NCI-H1436 (cell line): ENCODE data around the gene MYO1F.
"Not testable (repeated sequence)": the region's sequence is repeated elsewhere in the genome, so short reads cannot be mapped to it uniquely, and the experiment has no call there.

Experiments
- DNase-seq: peaks from one replicate; lab custom pipeline; 2025; lab: John Stamatoyannopoulos, UW

MYO1F gene

DNA sequence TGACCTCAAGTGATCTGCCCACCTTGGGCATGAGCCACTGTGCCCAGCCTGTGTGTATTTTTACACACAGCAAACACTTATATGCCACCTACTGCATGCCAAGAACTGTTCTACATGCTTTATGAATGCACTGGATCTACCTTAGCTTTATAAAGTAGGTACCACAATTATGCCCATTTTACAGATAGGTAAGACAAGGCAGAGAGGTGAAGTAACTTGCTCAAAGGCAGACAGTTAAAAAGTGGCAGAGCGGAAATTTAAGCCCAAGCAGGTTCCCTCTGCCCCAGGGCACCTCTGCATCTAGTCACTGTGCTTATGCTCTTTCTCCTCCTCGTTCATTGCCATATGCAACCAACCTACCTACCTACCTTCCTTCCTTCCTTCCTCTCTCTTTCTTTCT lies 22.8 kb upstream of the MYO1F start:
- DNase-seq = no peak

DNA sequence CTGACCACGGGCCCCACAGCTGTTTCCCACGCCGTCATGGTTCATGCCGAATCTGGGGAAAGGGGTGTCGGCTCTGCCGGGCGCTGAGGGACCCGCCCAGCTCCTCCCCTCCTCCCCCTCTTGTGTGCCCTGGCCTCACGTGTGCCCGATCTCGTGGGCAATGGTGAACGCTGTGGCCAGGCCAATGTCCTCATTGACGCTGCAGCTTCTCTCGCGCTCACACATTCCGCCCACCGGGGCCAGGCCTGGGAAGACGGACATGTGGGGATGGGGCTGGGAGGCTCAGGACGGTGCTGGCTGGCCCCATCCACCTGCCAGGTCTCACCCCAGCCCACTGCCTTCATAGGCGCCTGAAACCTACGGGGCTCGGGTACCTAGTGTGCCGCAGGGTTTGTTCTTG lies 18.9 kb upstream of the MYO1F start:
- no peak for DNase-seq

- no peak for DNase-seq
Observed at GRCh38 chr19:8595651-8596050, 18.4 kb upstream of the MYO1F start.

DNA sequence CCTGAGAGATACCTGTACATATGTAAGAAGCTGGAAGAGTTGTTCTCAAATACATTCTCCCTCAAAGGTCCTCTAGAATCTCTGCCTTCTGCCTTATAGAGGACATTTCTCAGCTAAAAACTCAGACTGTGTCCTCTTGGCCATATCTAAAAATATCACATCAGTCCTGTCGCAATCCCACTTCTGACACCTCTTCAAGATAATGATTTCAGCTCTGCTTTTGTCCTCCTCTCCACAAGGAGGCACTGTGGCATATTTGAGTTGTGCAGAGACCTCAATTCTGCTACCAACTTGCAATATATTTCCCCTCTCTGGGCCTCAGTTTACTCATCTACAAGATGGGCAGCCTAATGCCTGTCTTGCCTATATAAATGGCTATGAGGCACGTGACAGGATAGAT lies 16.7 kb upstream of the MYO1F start:
- no peak for DNase-seq

DNA sequence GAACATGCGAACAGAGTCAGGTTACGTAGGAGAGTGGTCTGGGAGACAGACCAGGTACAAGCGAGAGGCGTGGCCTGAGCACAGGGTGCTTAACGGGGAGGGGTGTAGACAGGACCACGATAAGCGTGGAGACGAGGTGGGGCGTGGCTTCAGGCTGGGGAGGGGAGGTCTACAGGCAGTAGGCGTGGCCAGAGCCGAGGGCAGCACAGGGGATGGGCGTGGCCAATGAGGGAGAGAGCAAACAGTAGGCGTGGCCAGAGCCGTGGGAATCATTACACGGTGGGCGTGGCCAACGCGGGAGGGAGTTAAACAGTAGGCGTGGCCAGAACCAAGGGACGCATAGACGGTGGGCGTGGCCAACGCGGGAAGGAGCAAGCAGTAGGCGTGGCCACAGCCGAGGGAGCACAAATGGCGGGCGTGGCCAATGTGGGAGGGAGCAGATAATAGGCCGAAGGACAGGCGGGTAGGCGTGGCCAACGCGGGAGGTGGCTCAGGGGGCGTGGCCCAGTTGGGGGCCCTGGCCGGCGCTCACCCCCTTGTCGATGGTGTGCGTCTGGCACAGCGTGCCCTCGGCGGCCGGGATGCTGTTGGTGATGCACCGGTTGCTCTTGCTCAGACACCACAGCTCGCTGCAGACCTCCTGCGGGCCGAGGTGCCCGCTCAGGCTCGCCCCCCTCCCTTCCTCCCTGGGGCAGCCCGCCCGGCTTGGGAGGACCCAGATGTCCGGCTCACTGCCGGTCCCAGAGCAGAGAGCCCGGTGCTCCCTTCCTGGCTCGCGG lies 15.2 kb upstream of the MYO1F start:
- DNase-seq = no peak

DNA sequence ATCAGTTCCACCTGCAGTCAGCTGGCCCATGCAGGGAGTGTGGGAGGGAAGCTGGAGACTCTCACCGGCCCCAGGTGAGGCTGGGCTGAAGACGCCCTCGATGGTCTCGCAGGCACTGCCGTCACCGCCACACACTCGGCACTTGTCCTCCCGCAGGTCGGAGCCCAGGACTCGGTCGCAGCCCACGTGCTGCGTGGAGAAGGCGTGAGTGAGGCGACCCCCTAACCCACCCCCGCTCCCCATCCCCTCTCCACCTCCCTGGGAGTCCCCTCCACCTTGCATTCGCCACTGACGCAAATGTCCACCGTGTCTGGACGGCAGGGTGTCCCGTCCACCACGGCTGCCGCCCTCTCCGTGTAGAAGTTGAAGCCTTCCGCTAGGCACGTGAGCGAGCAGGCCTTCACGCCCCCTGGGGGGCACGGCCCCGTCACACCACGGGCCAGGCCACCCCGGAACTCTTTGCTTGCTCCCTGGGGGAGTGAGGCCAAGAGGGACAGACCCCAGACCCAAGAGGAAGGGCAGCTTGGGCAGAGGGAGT lies 12.0 kb upstream of the MYO1F start:
- no peak for DNase-seq

GRCh38 chr19:8585894-8586750 lies 8.9 kb upstream of the MYO1F start:
- peak; percentile 49 for DNase-seq

- no peak for DNase-seq
Observed at GRCh38 chr19:8584965-8585893, 8.0 kb upstream of the MYO1F start.

GRCh38 chr19:8580710-8581281 lies 3.6 kb upstream of the MYO1F start:
- DNase-seq = peak; percentile 62

DNA sequence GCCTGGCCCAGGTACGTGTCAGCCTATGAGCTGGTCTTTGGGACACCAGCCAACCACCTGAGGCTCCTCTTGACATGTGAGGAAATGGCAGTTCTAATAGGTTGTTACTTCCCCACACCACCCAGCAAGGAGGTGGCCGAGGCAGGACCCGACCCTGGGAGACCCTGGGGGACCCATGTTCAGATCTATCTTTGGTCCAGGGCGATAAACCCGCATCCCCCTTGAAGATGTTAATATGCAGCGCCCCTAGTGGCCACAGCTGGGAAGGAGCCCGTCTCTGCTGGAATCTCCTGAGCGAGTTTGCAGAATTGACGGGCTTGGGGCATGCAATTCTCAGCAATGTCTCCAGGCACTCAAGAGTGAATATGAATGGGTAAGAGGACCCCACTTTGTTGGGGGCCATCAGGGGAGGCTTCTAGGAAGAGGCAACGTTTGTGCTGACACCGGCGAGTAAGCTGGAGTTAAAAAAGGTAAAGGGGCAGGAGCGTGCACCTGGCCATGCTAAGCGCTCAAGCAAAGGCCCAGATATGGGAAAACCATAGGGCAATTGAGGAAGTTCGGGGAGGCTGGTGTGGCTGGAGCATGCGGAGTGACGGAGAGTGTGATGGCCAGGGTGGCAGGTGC lies 1.5 kb upstream of the MYO1F start:
- peak; percentile 29 for DNase-seq

GRCh38 chr19:8577741-8578140 lies 499 bp upstream of the MYO1F start:
- DNase-seq = no peak

DNA sequence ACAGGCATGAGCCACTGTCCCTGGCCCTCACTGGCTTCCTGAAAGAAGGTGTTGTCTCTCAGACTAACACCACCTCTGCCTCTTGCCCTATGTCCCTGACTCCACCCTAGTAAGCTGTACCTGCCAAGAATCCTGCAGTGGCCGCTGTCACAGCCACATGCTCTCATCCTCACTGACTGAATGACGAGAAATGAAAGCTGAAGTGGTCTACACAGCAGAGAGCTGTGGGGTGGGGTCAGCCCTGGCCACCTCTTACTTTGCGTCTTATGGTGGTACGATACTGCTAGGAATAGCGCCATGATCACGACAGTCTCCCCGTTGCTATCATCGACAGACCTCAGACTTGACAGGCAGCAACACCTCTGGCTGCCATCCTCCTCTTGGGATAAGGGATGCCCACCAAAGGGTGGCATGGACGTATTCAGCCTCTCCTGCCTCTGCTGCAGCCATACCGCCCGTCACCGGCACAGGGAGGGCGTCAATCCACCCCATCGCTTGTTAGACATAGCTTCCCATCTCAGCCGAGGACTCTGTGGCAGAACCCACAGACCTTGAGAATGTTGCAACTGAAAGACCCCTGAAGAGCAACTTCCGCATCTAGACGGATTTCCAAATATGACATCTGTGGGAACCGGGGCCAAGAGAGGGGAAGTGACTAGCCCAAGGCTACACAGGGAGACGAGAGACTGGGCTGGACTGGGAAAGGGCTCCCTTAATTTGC lies 809 bp downstream of the MYO1F start:
- no peak for DNase-seq

- DNase-seq = no peak
Observed at GRCh38 chr19:8575467-8575997, 1.7 kb downstream of the MYO1F start.

DNA sequence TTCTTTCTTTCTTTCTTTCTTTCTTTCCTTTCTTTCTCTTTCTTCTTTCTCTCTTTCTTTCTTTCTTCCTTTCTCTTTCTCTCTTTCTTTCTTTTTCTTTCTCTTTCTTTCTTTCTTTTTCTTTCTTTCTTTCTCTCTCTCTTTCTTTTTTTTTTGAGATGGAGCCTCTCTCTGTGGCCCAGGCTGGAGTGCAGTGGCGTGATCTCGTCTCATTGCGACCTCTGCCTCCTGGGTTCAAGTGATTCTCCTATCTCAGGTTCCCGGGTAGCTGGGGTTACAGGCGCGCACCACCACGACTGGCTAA lies 2.7 kb downstream of the MYO1F start:
- not testable (repeated sequence) for DNase-seq

GRCh38 chr19:8573316-8573715 lies 3.9 kb downstream of the MYO1F start:
- DNase-seq = no peak

DNA sequence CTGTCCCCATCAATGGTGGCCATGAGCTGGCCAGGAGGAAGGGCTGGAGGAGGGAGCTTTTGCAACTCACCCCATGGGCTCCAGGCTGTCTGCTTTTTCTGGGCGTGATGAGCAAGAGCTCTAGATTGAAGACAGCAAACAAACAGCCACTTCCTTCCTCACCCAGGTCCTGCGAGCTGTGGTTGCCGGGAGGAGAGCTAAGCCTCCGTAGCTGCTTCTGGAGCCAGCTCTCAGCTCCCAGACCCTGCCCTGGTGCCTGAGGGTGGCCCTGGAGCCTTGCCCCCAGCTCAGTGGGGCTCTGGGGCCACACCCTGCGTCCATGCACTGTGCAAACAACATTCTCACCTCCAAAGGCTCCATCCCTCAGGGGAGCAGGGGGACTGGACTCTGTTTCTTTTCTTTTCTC lies 6.2 kb downstream of the MYO1F start:
- no peak for DNase-seq

DNA sequence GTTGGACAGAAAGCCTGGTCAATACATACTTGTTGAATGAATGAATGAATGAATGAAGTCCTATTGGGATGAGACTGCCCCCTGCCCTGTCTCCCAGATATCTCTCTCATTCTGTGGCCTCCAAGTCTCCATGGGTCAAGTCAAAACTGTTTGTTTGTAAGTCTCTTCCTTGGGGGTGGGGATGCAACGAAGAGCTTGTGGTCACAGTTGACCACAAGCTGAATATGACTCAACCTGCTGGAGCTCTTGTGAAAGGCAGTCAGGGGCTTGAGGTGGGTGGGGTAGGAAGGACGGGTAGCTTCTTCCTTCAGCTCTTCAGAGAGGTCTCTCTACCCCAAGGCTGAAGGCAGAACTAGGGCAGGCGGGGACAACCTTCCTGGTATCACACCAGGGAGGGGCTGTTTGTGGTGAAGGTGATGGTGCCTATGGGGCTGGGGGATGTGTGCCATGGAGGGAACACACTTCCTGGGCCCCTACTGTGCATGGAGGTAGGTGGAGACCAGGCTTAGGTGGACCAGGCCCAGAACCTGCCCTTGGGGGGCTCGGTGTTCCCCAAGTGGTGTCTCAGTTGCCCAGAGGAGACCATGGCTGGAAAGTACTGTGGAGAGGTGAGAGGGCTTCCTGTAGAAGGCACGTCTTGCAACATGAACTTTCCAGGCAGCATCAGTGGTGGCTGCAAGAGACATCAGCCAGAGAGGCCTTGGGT lies 8.0 kb downstream of the MYO1F start:
- DNase-seq = no peak

DNA sequence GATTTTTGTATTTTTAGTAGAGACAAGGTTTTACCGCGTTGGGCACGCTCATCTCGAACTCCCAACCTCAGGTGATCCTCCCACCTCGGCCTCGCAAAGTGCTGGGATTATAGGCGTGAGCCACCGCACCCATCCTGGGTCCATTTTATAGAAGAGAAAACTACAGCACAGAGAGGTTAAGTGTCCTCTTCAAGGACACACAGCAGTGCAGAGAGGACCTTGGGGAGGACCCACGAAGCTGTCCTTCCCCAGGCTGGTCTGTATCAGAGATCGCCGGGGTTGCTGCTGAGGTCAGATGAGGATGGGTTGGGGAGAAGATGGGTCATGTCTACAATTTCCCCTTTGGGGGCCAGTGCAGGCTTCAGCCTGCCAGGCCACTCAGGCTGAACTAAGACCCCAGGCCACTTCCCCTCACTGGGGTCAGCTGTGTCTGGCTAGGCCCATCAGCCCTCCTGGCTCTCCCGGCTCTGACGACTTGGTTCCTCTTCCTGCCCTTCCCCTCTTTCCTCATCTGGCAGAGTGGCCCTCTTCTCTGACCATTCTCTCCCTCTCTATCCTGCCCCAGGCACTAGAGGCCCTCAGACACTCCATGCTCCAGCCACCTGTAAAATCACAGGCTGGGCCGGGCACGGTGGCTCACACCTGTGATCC lies 9.6 kb downstream of the MYO1F start:
- DNase-seq = no peak

GRCh38 chr19:8566855-8567254 lies 10.4 kb downstream of the MYO1F start:
- DNase-seq = no peak
